HG02970 (cell line): ENCODE results near the gene LCAT.
"Not testable (repeated sequence)": the region's sequence is repeated elsewhere in the genome, so short reads cannot be mapped to it uniquely, and the experiment has no call there.

Experiments
- ATAC-seq: cut with Tn5 transposase; IDR thresholded peaks from one replicate; pipeline ENCODE4 v1.9.1; 2021; ENCODE audit warnings: mild to moderate bottlenecking, moderate library complexity, moderate number of reproducible peaks; ENCODE audit not compliant: unreplicated experiment, low FRiP score

The LCAT gene

GRCh38 chr16:67915831-67916723 is 27.8 kb downstream of the LCAT start:
- ATAC-seq: no peak

- not testable (repeated sequence) for ATAC-seq
Measured at GRCh38 chr16:67915496-67915769, 28.5 kb downstream of the LCAT start.

- ATAC-seq: no peak
Measured at GRCh38 chr16:67914758-67915495, 29.0 kb downstream of the LCAT start.

GRCh38 chr16:67910158-67910557 is 33.8 kb downstream of the LCAT start:
- ATAC-seq: no peak

- no peak for ATAC-seq
Measured at GRCh38 chr16:67909056-67909742, 34.7 kb downstream of the LCAT start.

GRCh38 chr16:67907397-67908180 is 36.3 kb downstream of the LCAT start:
- no peak for ATAC-seq

GRCh38 chr16:67902831-67903230 is 41.1 kb downstream of the LCAT start:
- no peak for ATAC-seq

- ATAC-seq: no peak
Measured at GRCh38 chr16:67901734-67902133, 42.2 kb downstream of the LCAT start.

- no peak for ATAC-seq
Measured at GRCh38 chr16:67897231-67897630, 46.7 kb downstream of the LCAT start.

GRCh38 chr16:67893743-67894399 is 50.0 kb downstream of the LCAT start:
- ATAC-seq: peak; percentile 3

- peak; percentile 77 for ATAC-seq
Measured at GRCh38 chr16:67892899-67893742, 50.8 kb downstream of the LCAT start, which contains the start of gene PSKH1. Gene PSKH1 (plus strand): TSS chr16:67893254. CDS start chr16:67908750, 15,496 bp downstream.

- no peak for ATAC-seq
Measured at GRCh38 chr16:67892375-67892774, 51.5 kb downstream of the LCAT start.
